Inferior parietal cortex (tissue), 1 donor: ENCODE measurements around the gene SLC26A1.

Source experiments
- DNase-seq: peaks from one replicate; pipeline ENCODE4 v3.0.0-alpha.2; 2016; ENCODE audit errors: extremely low spot score

The SLC26A1 gene

GRCh38 chr4:1029529-1029928 is 36.3 kb upstream of the SLC26A1 start:
- DNase-seq, result no peak

- no peak for DNase-seq
Observed at GRCh38 chr4:1028574-1029220, 35.5 kb upstream of the SLC26A1 start.

GRCh38 chr4:1027915-1028238 is 34.7 kb upstream of the SLC26A1 start:
- no peak for DNase-seq

- DNase-seq, result no peak
Observed at GRCh38 chr4:1027219-1027914, 34.2 kb upstream of the SLC26A1 start.

GRCh38 chr4:1026115-1026514 is 32.9 kb upstream of the SLC26A1 start:
- DNase-seq, result no peak

GRCh38 chr4:1024882-1025545 is 31.8 kb upstream of the SLC26A1 start:
- DNase-seq, result no peak

GRCh38 chr4:1023895-1024740 is 30.9 kb upstream of the SLC26A1 start:
- no peak for DNase-seq

GRCh38 chr4:1023075-1023640 is 30.0 kb upstream of the SLC26A1 start:
- no peak for DNase-seq

- no peak for DNase-seq
Observed at GRCh38 chr4:1022739-1023066, 29.5 kb upstream of the SLC26A1 start.

- DNase-seq, result no peak
Observed at GRCh38 chr4:1022051-1022738, 29.0 kb upstream of the SLC26A1 start.

- no peak for DNase-seq
Observed at GRCh38 chr4:1021386-1022050, 28.3 kb upstream of the SLC26A1 start.

- DNase-seq, result no peak
Observed at GRCh38 chr4:1019729-1020470, 26.7 kb upstream of the SLC26A1 start.

GRCh38 chr4:1019320-1019719 is 26.1 kb upstream of the SLC26A1 start:
- DNase-seq, result no peak

GRCh38 chr4:1018147-1019020 is 25.2 kb upstream of the SLC26A1 start:
- no peak for DNase-seq

GRCh38 chr4:1017706-1018105 is 24.5 kb upstream of the SLC26A1 start:
- DNase-seq, result no peak

- DNase-seq, result no peak
Observed at GRCh38 chr4:1017211-1017610, 24.0 kb upstream of the SLC26A1 start.

GRCh38 chr4:1015746-1016145 is 22.5 kb upstream of the SLC26A1 start:
- no peak for DNase-seq

GRCh38 chr4:1015179-1015578 is 22.0 kb upstream of the SLC26A1 start:
- no peak for DNase-seq
